Nephron progenitor cell (in vitro differentiated cells): Measurements from ENCODE around the gene KLHDC4.
"Not testable (repeated sequence)": the region's sequence is repeated elsewhere in the genome, so short reads cannot be mapped to it uniquely, and the experiment has no call there.

Experiments used
- DNase-seq: peaks from one replicate; pipeline ENCODE4 v3.0.0; 2021
- H3K27ac Mint-ChIP-seq: 2 replicates; pipeline ENCODE4 v1.8.0; 2021; ENCODE audit warnings: mild to moderate bottlenecking, moderate library complexity, mixed read lengths
- H3K27me3 Mint-ChIP-seq: 2 replicates; pipeline ENCODE4 v1.8.0; 2021; ENCODE audit warnings: mild to moderate bottlenecking, low read depth, mixed read lengths; ENCODE audit not compliant: poor library complexity
- H3K36me3 Mint-ChIP-seq: 2 replicates; pipeline ENCODE4 v1.8.0; 2021; ENCODE audit warnings: low read depth, mixed read lengths
- H3K4me1 Mint-ChIP-seq: 2 replicates; pipeline ENCODE4 v1.8.0; 2021; ENCODE audit warnings: mixed read lengths
- H3K4me3 Mint-ChIP-seq: 2 replicates; pipeline ENCODE4 v1.8.0; 2021; ENCODE audit warnings: mild to moderate bottlenecking, moderate library complexity, mixed read lengths
- H3K9me3 Mint-ChIP-seq: 2 replicates; pipeline ENCODE4 v1.8.0; 2021; ENCODE audit warnings: mild to moderate bottlenecking, moderate library complexity, mixed read lengths
- CTCF ChIP-seq: fragments of 200-600 bp; sonication (generic); IDR thresholded peaks from 2 replicates; pipeline ENCODE4 v1.5.0; 2021; ENCODE audit warnings: antibody characterized with exemption

Gene KLHDC4

GRCh38 chr16:87722590-87723225, 43.1 kb downstream of the KLHDC4 start:
- no peak overlapping the region for H3K4me3 Mint-ChIP-seq
- no peak overlapping the region for H3K27ac Mint-ChIP-seq
- H3K9me3 Mint-ChIP-seq, result peaks cover 15% of the 10 kb centered on the region
- no peak for DNase-seq
- TF ChIP-seq CTCF, result no peak
- peaks cover 89% of the 10 kb centered on the region for H3K36me3 Mint-ChIP-seq
- H3K27me3 Mint-ChIP-seq, result no peaks in the 10 kb centered on the region
- H3K4me1 Mint-ChIP-seq, result peaks cover 51% of the 10 kb centered on the region

DNA sequence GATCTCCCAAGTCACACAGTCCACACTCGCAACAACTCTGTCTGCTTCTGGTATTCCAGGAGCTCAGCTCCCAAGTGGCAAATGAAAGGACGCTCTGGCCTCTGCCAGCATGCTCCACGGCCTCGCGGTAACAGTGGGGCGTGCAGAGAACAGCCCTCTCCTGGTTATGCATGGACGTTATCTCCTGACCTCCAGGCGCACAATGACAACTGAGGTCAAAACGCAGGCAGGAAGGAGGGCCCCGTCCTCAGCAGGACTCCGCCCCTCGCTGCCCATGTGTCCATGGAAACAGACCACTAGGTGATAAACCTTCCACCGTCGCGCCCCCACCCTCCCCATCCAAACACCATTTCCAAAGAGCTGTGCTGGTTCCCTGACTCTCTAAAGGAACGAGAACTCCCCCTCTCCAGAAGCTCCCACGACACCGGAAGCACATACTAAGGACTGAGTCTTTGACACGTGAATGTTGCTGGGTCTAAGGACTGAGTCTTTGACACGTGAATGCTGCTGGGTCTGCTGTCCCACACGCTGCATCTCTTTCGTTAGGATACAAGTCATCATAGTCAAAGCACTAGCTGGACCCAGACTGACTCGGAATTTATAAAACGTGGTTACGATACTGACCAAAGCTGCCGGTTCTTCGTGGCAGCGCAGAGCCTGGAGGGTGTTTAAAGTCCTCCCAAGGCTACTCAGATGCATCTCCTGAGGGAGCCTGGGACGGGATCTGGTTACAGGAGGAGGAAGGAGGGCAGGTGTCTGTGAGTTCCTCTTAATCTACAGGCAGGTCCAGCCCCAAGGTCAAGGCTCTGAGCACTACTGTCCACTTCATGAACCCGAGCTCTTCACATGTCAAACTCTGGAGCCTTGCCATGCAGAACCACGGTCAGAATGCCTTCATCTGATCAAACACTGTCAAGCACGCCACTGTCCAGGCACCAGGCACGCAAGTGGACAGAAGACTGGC, 43.9 kb downstream of the KLHDC4 start:
- H3K4me3 Mint-ChIP-seq, result peak overlapping the region; percentile 39
- peaks cover 15% of the 10 kb centered on the region for H3K9me3 Mint-ChIP-seq
- peak; percentile 25 for DNase-seq
- H3K36me3 Mint-ChIP-seq, result peaks cover 89% of the 10 kb centered on the region
- no peaks in the 10 kb centered on the region for H3K27me3 Mint-ChIP-seq
- H3K27ac Mint-ChIP-seq, result peak overlapping the region; percentile 67
- no peak for TF ChIP-seq CTCF
- peaks cover 49% of the 10 kb centered on the region for H3K4me1 Mint-ChIP-seq

DNA sequence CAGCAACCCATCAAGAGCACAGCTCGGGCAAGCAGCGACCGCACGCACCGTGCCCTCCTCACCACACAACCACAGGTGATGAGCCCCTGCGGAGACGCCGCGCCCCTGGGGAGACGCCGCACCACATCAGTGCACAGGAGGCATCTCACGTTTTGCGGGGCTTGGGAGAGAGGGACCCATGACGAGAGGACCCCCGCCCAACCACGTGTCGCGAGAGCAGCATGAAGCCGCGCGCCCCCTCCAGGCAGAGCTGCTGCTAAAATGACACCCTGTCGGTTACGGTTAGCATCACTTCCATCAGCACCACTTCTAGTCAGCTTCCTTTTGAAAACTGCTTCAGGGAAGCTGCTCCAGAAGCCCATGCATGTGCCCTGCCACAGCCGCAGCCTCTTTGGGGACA, 45.3 kb downstream of the KLHDC4 start:
- Mint-ChIP-seq H3K4me3 (no peak overlapping the region), H3K36me3 (peaks cover 85% of the 10 kb centered on the region), H3K9me3 (peaks cover 12% of the 10 kb centered on the region), H3K4me1 (peaks cover 39% of the 10 kb centered on the region), H3K27ac (no peak overlapping the region), H3K27me3 (no peaks in the 10 kb centered on the region)
- no peak for DNase-seq
- TF ChIP-seq CTCF, result no peak

DNA sequence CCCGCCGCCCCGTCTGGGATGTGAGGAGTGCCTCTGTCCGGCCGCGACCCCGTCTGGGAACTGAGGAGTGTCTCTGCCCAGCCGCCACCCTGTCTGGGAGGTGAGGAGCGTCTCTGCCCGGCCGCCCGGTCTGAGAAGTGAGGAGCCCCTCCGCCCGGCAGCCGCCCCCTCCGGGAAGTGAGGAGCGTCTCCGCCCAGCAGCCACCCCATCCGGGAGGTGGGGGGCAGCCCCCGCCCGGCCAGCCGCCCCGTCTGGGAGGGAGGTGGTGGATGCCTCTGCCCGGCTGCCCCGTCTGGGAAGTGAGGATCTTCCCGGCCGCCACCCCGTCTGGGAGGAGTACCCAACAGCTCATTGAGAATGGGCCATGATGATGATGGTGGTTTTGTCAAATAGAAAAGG, 47.0 kb downstream of the KLHDC4 start:
- not testable (repeated sequence) for H3K27me3 Mint-ChIP-seq, H3K27ac Mint-ChIP-seq, H3K4me3 Mint-ChIP-seq, DNase-seq
- Mint-ChIP-seq H3K9me3 (peaks cover 11% of the 10 kb centered on the region), H3K4me1 (peaks cover 27% of the 10 kb centered on the region), H3K36me3 (peaks cover 75% of the 10 kb centered on the region)

- H3K4me1 Mint-ChIP-seq, result peaks cover under 1% of the 10 kb centered on the region
- peaks cover 47% of the 10 kb centered on the region for H3K36me3 Mint-ChIP-seq
- no peak for TF ChIP-seq CTCF
- H3K4me3 Mint-ChIP-seq, result no peak overlapping the region
- no peak for DNase-seq
- H3K27ac Mint-ChIP-seq, result no peak overlapping the region
- peaks cover 11% of the 10 kb centered on the region for H3K9me3 Mint-ChIP-seq
- no peaks in the 10 kb centered on the region for H3K27me3 Mint-ChIP-seq
These were observed 50.1 kb downstream of the KLHDC4 start for GRCh38 chr16:87715658-87716057.

DNA sequence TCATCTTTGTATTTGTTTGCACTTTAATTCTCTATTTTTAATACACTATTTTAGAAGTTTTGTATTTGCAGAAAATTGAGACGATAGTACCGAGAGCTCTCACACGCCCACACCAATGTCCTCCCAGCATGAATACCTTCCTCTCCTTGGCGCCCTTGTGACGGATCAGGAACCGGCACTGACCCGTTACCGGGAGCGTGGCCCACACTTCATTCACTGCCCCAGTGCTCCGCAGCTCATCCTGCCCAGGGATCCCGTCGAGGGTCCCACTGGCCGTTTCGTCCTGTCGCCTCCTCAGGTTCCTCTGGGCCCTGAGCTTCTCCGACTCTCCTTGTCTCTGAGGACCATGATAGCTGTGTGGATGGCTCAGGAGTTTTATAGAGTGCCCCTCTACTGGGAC, 50.6 kb downstream of the KLHDC4 start:
- Mint-ChIP-seq H3K4me1 (no peaks in the 10 kb centered on the region), H3K27ac (no peak overlapping the region), H3K27me3 (no peaks in the 10 kb centered on the region), H3K4me3 (no peak overlapping the region), H3K9me3 (peaks cover 11% of the 10 kb centered on the region), H3K36me3 (peaks cover 46% of the 10 kb centered on the region)
- no peak for TF ChIP-seq CTCF
- no peak for DNase-seq
